ENCODE results near the gene TRIB2. TPM values are rescaled to one million over a fixed set of nuclear protein-coding genes. Genes with fewer than 3 reads are reported as not detected.

Gene TRIB2
- total and polyA plus RNA-seq, 4 donors = 6.7 to 27.8 (median 12.3) TPM

DNA sequence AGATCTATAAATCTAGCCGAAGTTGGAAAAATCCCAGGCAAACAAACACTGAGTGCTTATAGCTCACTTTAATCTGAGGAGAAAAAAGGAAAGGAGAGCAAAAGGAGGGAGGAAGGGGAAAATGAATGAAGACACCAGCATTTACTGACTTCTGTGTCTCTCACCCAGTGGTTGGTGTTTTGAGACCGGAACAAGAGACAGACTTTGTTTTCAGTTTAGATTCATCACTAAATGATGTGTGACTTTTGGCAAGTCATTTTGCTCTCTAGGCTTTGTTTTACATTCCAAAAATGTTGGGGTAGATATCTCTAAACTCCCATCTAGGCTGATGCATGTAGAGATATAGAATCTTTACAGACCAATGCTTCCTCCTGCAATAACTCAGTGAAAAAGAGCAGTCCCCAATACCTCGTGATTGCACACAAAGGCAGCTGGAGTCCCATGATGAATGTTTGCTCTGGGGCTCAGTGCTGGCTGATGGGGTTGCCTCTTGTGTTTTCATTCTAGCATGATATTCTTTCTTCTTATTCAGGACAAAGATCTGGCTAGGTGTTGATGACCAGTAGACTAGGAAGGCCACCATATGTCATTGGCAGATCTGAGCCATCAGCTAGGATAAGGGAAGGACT lies 51.4 kb downstream of the TRIB2 start:
- no peaks in the 10 kb centered on the region for H3K9me3 ChIP-seq (ENCODE audit: control insufficient read depth in 4 of 4, low read length in 3 of 4)
- no peak overlapping the region for H3K27ac ChIP-seq (ENCODE audit: low read depth in 1 of 2, low read length in 2 of 2)
- TF ChIP-seq, protein P1, sequence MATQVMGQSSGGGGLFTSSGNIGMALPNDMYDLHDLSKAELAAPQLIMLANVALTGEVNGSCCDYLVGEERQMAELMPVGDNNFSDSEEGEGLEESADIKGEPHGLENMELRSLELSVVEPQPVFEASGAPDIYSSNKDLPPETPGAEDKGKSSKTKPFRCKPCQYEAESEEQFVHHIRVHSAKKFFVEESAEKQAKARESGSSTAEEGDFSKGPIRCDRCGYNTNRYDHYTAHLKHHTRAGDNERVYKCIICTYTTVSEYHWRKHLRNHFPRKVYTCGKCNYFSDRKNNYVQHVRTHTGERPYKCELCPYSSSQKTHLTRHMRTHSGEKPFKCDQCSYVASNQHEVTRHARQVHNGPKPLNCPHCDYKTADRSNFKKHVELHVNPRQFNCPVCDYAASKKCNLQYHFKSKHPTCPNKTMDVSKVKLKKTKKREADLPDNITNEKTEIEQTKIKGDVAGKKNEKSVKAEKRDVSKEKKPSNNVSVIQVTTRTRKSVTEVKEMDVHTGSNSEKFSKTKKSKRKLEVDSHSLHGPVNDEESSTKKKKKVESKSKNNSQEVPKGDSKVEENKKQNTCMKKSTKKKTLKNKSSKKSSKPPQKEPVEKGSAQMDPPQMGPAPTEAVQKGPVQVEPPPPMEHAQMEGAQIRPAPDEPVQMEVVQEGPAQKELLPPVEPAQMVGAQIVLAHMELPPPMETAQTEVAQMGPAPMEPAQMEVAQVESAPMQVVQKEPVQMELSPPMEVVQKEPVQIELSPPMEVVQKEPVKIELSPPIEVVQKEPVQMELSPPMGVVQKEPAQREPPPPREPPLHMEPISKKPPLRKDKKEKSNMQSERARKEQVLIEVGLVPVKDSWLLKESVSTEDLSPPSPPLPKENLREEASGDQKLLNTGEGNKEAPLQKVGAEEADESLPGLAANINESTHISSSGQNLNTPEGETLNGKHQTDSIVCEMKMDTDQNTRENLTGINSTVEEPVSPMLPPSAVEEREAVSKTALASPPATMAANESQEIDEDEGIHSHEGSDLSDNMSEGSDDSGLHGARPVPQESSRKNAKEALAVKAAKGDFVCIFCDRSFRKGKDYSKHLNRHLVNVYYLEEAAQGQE (IDR thresholded peaks at IDR 0.05) = no peak
- TF ChIP-seq JUND (IDR thresholded peaks at IDR 0.05) = no peak
- no peak for TF ChIP-seq FOXA1 (IDR thresholded peaks at IDR 0.05)
- no peak for TF ChIP-seq HNF4G (IDR thresholded peaks at IDR 0.05)
- TF ChIP-seq, protein P2, sequence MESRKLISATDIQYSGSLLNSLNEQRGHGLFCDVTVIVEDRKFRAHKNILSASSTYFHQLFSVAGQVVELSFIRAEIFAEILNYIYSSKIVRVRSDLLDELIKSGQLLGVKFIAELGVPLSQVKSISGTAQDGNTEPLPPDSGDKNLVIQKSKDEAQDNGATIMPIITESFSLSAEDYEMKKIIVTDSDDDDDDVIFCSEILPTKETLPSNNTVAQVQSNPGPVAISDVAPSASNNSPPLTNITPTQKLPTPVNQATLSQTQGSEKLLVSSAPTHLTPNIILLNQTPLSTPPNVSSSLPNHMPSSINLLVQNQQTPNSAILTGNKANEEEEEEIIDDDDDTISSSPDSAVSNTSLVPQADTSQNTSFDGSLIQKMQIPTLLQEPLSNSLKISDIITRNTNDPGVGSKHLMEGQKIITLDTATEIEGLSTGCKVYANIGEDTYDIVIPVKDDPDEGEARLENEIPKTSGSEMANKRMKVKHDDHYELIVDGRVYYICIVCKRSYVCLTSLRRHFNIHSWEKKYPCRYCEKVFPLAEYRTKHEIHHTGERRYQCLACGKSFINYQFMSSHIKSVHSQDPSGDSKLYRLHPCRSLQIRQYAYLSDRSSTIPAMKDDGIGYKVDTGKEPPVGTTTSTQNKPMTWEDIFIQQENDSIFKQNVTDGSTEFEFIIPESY (IDR thresholded peaks at IDR 0.05) = no peak
- no peak for TF ChIP-seq RAD21 (IDR thresholded peaks at IDR 0.05)
- no peak for TF ChIP-seq YY1 (IDR thresholded peaks at IDR 0.05)
- no peak for TF ChIP-seq HNF4A (conservative IDR thresholded peaks at IDR 0.05)
- TF ChIP-seq, protein P3, sequence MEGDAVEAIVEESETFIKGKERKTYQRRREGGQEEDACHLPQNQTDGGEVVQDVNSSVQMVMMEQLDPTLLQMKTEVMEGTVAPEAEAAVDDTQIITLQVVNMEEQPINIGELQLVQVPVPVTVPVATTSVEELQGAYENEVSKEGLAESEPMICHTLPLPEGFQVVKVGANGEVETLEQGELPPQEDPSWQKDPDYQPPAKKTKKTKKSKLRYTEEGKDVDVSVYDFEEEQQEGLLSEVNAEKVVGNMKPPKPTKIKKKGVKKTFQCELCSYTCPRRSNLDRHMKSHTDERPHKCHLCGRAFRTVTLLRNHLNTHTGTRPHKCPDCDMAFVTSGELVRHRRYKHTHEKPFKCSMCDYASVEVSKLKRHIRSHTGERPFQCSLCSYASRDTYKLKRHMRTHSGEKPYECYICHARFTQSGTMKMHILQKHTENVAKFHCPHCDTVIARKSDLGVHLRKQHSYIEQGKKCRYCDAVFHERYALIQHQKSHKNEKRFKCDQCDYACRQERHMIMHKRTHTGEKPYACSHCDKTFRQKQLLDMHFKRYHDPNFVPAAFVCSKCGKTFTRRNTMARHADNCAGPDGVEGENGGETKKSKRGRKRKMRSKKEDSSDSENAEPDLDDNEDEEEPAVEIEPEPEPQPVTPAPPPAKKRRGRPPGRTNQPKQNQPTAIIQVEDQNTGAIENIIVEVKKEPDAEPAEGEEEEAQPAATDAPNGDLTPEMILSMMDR (IDR thresholded peaks at IDR 0.05; ENCODE audit: low read depth, low read length, missing input control) = no peak
- TF ChIP-seq GABPA (IDR thresholded peaks at IDR 0.05 in 1 of 2, conservative IDR thresholded peaks at IDR 0.05 in 1 of 2) = no peak
- TF ChIP-seq FOXA2 (IDR thresholded peaks at IDR 0.05) = no peak
- TF ChIP-seq TAF1 (conservative IDR thresholded peaks at IDR 0.05) = no peak
- TF ChIP-seq NR2F2 (IDR thresholded peaks at IDR 0.05) = no peak
- TF ChIP-seq SP1 (IDR thresholded peaks at IDR 0.05) = no peak
- TF ChIP-seq, protein P4, sequence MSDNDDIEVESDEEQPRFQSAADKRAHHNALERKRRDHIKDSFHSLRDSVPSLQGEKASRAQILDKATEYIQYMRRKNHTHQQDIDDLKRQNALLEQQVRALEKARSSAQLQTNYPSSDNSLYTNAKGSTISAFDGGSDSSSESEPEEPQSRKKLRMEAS (IDR thresholded peaks at IDR 0.05) = no peak
- H3K4me3 ChIP-seq (ENCODE audit: low read depth in 1 of 3, low read length in 3 of 3) = no peak overlapping the region
- H3K4me1 ChIP-seq (ENCODE audit: control insufficient read depth in 4 of 4, insufficient read depth in 4 of 4, low read length in 3 of 4) = no peaks in the 10 kb centered on the region
- H3K36me3 ChIP-seq (ENCODE audit: control insufficient read depth in 4 of 4, insufficient read depth in 3 of 4, low read depth in 1 of 4, low read length in 3 of 4) = no peaks in the 10 kb centered on the region
- 83% methylated on average over 3 of the region's 3 CpGs for WGBS
- DNase-seq (ENCODE audit: low spot score) = no peak
- H3K27me3 ChIP-seq (ENCODE audit: control insufficient read depth in 4 of 4, insufficient read depth in 4 of 4, low read length in 3 of 4) = peaks cover 0 to 4% (median 0%) of the 10 kb centered on the region in 4 donors
- no peak overlapping the region for H3K9ac ChIP-seq (ENCODE audit: low read depth in 1 of 2, low read length in 2 of 2)

DNA sequence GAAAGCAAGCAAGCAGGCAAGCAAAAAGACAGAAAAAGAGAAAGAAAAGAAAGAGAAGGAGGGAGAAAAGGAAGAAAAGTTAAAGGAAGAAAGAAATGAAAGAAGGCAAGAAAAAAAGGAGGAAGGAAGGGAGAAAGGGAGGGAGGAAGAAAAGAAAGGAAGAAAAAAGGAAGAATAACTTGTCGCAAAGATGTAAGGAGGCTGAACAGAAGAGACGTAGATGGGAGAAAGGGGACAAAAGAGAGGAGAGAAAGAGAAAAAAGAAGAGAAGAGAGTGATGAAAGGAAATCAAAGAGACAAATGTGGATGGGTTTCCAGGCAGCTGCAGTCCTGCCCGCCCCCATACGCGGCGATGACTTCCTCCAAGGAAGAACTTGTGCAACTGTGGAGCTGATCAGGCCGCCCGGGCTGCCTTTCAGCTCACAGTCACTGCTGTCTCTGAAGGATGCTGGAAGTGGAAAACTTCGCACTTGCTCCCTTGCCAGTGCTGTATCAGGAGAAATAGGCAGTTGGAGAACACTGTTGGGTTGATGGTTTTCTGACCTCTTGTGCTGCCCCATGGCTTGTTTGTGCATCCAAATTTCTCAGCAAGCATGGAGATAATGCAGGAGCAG lies 52.9 kb downstream of the TRIB2 start:
- Histone ChIP-seq H3K4me1 (ENCODE audit: control insufficient read depth in 4 of 4, insufficient read depth in 4 of 4, low read length in 3 of 4) (no peaks in the 10 kb centered on the region), H3K36me3 (ENCODE audit: control insufficient read depth in 4 of 4, insufficient read depth in 3 of 4, low read depth in 1 of 4, low read length in 3 of 4) (no peaks in the 10 kb centered on the region), H3K9me3 (ENCODE audit: control insufficient read depth in 4 of 4, low read length in 3 of 4) (no peaks in the 10 kb centered on the region), H3K27me3 (ENCODE audit: control insufficient read depth in 4 of 4, insufficient read depth in 4 of 4, low read length in 3 of 4) (peaks cover 0 to 4% (median 0%) of the 10 kb centered on the region in 4 donors), H3K9ac (ENCODE audit: low read depth in 1 of 2, low read length in 2 of 2) (no peak overlapping the region), H3K27ac (ENCODE audit: low read depth in 1 of 2, low read length in 2 of 2) (no peak overlapping the region), H3K4me3 (ENCODE audit: low read depth in 1 of 3, low read length in 3 of 3) (no peak overlapping the region)
- WGBS = 48% methylated on average over 9 of the region's 9 CpGs
- no peak for DNase-seq (ENCODE audit: low spot score)
- peak in 1 of 2 donors; percentile 9 for TF ChIP-seq RAD21 (IDR thresholded peaks at IDR 0.05)
- TF ChIP-seq, protein P5, sequence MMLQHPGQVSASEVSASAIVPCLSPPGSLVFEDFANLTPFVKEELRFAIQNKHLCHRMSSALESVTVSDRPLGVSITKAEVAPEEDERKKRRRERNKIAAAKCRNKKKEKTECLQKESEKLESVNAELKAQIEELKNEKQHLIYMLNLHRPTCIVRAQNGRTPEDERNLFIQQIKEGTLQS (IDR thresholded peaks at IDR 0.05) = no peak

Measured in liver (tissue), 9 donors.